ENCODE results near the gene CAMKMT.

Gene CAMKMT

DNA sequence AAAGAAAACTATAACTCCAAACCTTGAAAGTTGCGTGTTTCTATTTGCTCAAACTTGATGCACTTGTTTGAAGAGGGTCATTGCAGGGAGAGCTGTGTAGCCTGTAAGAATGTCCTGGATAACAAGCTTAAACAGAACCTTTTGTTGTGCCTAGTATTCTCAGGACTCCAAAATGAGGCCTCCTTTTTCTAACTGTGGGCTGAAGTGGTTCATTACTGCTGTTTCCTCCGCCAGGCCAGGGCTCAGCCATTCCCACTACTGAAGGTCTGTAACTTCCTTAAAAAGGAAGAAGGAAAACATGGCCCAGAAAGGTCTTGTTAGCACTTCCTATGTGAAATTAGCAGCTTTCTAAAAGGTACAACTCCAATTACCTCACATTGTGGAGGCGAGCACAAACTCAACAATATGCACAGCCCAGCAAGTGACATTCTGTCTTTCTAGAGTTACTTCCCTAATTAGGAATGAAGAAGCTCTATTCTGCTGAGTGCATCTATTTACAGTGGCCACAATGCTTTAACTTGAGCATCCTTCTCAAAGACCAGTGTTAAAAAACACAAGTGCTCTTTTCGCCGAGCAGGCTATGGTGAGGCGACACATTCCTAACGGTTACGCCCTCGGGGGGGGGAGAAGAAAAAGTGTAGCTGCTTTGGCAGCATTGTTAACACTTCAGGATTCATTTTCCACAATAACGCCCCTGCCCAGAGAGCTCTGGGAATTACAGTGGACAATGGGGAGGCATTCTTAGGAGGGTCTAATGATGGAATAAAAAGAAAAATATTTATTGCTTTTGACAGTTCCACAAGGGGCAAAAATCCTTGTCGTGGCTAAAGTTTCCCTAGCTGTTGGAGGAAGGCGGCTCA, 442.9 kb downstream of the CAMKMT start:
- no peak overlapping the region for H3K4me3 ChIP-seq (replicated peaks; ENCODE audit: low read depth, low read length)
- DNase-seq (ENCODE audit: low read depth) = no peak
- no peak for TF ChIP-seq CTCF (IDR thresholded peaks at IDR 0.05; ENCODE audit: low read length, missing control alignments)

- no peak for TF ChIP-seq CTCF (IDR thresholded peaks at IDR 0.05; ENCODE audit: low read length, missing control alignments)
- no peak overlapping the region for H3K4me3 ChIP-seq (replicated peaks; ENCODE audit: low read depth, low read length)
- no peak for DNase-seq (ENCODE audit: low read depth)
Observed at GRCh38 chr2:44805401-44806235, 443.9 kb downstream of the CAMKMT start.

DNA sequence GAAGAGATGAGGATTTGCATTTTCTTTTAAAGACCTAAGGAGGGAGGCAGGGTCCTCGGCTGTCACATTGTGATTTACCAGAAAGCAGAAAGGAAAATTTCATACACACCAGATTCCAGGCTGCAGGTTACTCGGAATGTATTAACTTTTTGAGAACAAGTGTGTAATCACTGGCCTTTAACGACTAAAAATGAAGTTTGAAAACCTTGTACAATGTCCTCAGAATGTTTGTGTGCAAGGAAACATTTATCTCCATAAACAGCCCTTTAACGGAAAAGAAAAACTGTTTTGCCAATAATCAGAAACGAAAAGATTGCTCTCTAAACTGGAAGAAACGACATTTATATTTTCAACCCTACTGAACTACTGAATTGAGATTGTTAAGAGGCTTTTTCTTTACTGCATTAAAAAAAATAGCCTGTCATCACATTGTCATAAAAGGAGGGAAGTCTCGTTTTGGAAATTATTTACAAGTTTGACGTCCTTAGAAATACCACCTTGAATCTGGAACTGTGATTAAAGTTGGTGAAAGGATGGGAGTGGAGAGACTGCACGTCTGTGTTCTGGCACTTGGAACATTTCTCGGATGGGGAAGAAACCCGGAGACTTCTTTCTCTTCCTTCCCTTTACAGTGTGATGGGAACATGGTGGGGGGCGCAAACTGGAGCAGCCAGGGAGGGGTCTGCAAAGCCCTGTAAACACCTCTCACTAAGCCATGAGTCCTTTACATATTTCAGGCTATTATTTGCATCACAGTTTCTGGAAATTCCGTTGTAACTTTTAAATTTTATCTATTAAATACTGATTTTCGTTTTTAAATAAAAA, 445.7 kb downstream of the CAMKMT start:
- TF ChIP-seq CTCF (IDR thresholded peaks at IDR 0.05; ENCODE audit: low read length, missing control alignments) = no peak
- no peak overlapping the region for H3K4me3 ChIP-seq (replicated peaks; ENCODE audit: low read depth, low read length)
- no peak for DNase-seq (ENCODE audit: low read depth)

- DNase-seq (ENCODE audit: low read depth) = no peak
- no peak for TF ChIP-seq CTCF (IDR thresholded peaks at IDR 0.05; ENCODE audit: low read length, missing control alignments)
- no peak overlapping the region for H3K4me3 ChIP-seq (replicated peaks; ENCODE audit: low read depth, low read length)
Observed at GRCh38 chr2:44810892-44811530, 449.3 kb downstream of the CAMKMT start.

DNA sequence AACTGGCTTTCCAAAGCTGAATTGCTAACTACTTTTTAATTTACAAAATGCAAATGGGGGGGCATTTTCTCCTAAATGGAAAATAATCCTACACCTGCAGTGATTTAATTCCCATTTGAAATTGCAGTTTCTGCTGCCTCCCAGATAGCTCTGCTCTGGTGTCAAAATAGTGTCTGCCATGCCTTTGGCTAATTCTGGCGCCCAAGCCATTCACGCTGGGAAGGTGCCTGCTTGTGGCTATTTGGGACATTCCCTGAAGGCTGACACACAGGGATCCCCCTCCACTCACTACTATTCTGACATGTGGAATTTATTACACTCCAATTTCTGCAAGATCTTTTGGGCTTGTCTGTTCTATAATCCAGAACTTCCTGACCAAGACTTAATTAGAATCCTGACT, 451.4 kb downstream of the CAMKMT start:
- no peak for DNase-seq (ENCODE audit: low read depth)
- TF ChIP-seq CTCF (IDR thresholded peaks at IDR 0.05; ENCODE audit: low read length, missing control alignments) = no peak
- H3K4me3 ChIP-seq (replicated peaks; ENCODE audit: low read depth, low read length) = no peak overlapping the region

- TF ChIP-seq CTCF (IDR thresholded peaks at IDR 0.05; ENCODE audit: low read length, missing control alignments) = no peak
- no peak overlapping the region for H3K4me3 ChIP-seq (replicated peaks; ENCODE audit: low read depth, low read length)
- DNase-seq (ENCODE audit: low read depth) = no peak
Observed at GRCh38 chr2:44813658-44814057, 451.9 kb downstream of the CAMKMT start.
